ENCODE data around the gene PLOD3.

GRCh38 chr7:101170617-101171441 lies 46.6 kb downstream of the PLOD3 start:
- no peak for TF ChIP-seq CTCF (conservative IDR thresholded peaks at IDR 0.05; ENCODE audit: low read length)
- no peak for TF ChIP-seq EZH2phosphoT487 (IDR thresholded peaks at IDR 0.05; ENCODE audit: borderline replicate concordance, low read depth, low read length)
